HG03139 (cell line): Measurements from ENCODE around the gene LRRC66.

Experiments used
- ATAC-seq: cut with Tn5 transposase; IDR thresholded peaks from one replicate; pipeline ENCODE4 v1.9.1; 2021; ENCODE audit not compliant: unreplicated experiment

LRRC66 gene, protein sequence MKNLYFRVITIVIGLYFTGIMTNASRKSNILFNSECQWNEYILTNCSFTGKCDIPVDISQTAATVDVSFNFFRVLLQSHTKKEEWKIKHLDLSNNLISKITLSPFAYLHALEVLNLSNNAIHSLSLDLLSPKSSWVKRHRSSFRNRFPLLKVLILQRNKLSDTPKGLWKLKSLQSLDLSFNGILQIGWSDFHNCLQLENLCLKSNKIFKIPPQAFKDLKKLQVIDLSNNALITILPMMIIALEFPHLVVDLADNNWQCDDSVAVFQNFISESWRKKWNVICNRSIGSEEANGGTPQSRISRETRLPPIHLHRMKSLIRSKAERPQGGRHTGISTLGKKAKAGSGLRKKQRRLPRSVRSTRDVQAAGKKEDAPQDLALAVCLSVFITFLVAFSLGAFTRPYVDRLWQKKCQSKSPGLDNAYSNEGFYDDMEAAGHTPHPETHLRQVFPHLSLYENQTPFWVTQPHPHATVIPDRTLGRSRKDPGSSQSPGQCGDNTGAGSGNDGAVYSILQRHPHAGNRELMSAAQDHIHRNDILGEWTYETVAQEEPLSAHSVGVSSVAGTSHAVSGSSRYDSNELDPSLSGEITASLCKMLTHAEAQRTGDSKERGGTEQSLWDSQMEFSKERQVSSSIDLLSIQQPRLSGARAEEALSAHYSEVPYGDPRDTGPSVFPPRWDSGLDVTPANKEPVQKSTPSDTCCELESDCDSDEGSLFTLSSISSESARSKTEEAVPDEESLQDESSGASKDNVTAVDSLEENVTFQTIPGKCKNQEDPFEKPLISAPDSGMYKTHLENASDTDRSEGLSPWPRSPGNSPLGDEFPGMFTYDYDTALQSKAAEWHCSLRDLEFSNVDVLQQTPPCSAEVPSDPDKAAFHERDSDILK

DNA sequence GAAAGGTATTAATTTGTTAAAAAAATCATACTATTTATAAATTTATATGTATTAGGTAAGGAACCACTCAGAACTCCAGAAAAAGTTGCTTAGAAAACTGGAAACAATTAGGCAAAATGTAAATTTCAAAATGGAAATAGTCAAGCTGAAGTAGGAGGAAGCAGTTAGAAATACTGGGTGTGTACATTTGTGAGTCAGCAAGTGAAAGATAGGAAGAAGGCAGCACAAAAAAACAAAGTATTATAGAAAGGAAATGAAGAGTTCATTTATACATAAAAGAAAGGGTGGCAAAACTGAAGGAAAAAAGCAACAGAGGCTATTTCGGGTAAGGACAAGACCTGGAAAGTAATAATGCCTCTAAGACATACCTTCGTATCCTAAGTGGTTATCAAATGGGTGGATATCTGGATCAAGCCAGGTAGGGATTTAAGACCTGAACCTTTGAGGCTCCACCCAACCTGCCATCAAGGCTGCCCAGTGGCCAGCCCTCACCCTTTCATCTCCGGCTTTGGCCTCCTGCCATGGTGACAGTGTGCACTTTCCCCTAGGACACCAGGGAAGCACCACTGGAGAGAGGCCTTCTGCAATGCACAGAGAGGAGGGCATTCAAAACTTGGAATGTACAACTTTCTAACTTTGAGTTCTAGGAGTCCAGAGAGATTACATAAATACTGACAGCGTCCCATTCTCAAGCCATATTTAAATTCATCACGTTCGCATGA lies at the start of gene LRRC66:
TSS of gene LRRC66 (minus strand) at position 428 of the 722 bp plus-strand sequence. CDS start 2,750 bp downstream, outside the sequence.
- ATAC-seq = no peak

DNA sequence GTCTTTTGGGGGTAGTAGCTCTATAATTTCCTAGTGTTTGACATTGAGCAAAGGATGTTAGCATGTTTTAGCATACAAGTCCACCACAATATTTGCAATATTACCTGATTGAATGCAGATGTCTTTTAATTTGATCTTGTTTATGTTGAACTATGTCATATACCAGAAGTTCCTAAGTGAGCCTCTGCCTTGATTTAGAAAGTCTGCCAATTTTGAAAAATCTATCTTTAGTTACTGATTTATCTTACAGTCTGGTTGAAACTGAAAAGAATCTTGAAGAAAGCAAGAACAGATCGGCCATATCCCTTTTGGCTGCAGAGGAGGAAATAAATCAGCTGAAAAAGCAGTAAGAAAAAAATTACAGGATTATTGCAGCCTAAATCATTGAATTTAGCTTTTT lies 49.4 kb upstream of the LRRC66 start:
- ATAC-seq = no peak

DNA sequence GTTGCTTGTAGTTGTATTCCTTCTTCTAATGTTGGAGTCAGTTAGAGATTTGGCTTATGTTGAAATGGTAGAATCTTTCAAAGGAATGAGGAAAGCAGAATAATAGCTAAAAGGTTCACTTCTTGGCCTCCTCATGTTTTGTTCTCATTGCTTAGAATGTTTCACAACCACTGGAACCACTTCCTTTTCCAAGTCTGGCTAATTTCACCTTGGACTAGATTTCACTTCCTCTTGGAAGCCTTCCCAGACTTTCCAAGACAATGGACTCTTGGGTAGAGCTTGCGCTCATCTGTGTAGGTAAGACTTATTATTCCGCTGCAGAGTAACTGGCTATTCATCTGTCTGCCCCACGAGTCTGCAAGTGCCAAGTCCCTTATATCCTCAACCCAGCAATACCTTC lies 39.2 kb upstream of the LRRC66 start:
- no peak for ATAC-seq

DNA sequence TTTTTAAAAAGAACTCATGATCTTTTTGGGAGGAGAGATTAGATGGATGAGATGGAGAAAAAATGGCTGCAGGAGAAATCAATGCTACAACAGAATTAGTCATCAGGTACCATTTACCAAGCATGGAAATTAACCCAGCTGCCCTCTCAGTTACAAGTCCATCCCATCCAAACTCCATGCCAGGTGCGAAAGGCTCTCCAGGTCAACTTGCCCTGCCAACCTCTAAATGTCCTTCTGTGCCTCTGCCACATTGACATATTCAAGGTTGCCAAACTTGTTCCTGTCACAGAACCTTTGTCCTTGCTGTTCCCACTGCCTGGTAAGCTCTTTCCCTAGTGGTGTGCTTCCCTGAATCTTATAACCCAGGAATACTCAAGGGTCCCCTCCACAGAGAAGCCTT lies 38.1 kb upstream of the LRRC66 start:
- no peak for ATAC-seq

DNA sequence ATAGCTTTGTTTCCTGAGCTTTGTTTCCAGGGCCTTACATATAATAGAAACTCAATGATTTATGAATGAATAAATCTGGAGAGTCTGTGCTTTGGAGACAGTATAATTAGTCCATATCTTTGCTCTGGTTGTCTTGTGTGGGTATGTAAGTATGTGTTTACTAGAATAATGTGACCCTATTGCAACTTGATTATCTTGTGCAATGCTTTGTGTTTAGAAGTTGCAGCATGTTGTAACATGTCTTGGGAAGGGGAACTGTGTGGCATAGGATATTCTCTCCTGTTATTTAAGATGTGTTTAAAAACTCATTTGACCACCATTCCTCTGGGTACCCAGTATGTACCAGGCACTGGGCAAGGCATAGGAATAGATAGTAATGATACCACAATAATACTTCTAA lies 37.0 kb upstream of the LRRC66 start:
- ATAC-seq = no peak

DNA sequence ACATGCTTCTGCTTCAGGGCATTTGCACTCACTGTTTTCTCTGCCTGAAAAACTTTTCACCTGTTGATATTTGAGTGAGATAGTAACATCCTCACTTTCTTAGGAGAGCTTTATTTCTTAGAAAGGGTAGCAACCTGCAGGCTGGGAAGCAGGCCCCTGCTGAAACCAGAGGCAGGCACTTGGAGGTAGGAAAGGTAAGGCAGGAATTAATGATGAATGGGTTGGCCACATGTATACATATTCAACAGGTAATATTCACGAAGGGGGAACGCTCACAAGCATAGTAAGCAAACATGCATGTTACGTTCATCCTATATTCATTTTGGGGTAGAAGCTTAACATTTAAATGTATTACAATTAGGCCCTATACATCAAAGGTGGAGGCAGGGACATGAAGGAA lies 34.1 kb upstream of the LRRC66 start:
- ATAC-seq = no peak

DNA sequence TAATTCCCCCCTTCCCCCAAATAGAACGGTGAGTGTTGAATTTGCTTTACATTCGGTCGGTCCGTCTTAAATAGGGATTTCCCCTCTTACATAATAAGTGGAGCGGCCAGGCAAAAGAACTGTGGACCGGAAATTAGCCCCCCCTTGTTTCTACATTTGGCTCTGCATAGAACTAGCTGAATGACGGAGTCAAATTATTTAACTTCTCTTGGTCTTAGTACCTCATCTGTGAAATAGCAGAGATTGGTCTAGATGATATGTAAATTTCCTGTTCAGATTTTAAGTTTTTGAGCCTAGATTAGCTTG lies 32.3 kb upstream of the LRRC66 start:
- ATAC-seq = no peak

DNA sequence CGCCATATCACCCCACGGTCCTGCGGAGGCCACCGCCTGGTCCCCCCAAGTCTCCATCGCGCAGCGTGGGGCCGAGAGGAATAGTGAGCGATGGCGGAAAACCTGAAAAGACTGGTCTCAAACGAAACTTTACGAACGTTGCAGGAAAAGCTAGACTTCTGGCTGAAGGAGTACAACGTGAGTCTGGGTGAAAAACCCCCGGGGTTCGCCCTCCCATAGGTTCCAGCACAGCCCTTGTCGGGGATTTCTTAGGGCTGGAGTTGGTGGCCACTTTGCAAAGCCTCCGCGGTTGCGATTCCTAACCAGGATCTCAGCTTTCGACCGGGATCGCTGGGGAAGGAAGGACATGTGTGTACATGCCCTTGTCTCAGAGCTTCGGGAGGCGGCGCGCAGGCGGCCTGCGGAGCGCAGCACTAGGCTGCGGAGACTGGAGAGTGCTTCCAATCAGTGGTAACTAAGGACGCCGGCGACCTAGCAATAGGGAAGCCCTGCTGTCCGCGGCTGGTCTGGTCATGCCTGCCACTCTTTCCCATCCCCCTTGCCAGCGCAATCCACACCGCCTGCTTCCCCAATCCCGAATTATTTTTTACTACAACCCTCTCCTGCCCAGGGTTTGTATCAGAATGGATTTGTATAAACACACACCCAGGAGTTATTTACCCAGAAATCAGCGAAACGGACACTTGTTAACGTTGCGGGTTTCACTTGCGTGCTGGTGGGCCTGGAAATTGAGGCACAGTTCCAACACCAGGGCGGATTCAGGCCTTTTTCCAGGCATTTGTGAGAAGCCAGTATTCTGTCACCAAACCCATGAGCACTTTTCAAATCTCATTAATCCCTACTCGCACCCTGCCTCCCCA lies 31.7 kb upstream of the LRRC66 start:
- peak; percentile 49 for ATAC-seq

DNA sequence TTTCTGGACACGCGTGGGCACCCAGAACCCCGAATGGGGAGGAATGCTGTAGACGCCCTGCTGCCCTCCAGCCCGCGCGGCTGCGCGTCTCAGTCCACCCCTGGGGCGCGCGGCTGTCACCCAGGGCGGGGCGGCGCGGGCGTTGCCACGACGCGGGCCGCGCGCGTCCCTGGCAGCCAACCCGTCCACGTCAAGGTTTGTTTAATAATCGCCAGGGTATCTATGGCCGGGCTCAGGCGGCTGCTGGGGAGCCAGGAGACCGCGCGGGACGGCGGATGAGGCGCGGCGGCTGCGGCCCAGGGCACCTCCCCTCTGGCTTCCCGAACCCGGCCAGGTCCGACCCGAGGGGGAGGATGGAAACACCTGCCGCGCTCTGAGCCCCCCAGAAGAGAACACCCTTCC lies 31.1 kb upstream of the LRRC66 start, which contains the start of gene SPATA18:
TSS of gene SPATA18 (plus strand) at position 92 of the 402 bp plus-strand sequence. CDS start 401 bp downstream, outside the sequence.
- no peak for ATAC-seq

DNA sequence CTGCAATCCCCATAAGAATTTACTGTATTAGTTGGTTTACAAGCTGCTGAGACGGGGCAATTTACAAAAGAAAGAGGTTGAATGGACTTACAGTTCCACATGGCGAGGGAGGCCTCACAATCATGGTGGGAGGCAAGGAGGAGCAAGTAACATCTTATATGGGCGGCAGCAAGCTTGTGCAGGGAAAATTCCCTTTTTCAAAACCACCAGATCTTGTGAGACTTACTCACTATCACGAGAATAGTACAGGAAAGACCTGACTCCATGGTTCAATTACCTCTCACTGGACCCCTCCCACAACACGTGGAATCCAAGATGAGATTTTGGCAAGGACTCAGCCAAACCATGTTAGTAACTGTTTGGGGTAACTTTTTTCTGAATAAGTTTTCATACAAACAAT lies 29.1 kb upstream of the LRRC66 start:
- ATAC-seq = no peak

DNA sequence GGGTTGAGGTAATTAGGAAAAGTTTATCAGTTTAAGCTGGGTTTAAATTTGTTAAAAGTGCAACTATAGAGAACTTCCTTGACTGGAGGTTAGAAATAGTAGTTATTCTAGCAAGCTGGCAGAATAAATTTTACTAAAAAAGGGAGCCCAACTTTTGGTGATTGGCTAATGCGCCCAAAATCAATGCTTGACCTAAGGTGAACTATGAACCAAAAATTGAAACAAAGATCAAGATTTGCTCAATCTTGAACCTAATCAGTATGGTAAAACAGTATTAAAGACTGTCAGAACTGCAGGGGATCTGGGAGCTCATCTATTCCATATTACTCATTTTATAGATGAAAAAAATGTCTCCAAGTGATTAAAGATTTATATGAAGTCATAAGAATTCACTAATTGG lies 24.9 kb upstream of the LRRC66 start:
- ATAC-seq = no peak

DNA sequence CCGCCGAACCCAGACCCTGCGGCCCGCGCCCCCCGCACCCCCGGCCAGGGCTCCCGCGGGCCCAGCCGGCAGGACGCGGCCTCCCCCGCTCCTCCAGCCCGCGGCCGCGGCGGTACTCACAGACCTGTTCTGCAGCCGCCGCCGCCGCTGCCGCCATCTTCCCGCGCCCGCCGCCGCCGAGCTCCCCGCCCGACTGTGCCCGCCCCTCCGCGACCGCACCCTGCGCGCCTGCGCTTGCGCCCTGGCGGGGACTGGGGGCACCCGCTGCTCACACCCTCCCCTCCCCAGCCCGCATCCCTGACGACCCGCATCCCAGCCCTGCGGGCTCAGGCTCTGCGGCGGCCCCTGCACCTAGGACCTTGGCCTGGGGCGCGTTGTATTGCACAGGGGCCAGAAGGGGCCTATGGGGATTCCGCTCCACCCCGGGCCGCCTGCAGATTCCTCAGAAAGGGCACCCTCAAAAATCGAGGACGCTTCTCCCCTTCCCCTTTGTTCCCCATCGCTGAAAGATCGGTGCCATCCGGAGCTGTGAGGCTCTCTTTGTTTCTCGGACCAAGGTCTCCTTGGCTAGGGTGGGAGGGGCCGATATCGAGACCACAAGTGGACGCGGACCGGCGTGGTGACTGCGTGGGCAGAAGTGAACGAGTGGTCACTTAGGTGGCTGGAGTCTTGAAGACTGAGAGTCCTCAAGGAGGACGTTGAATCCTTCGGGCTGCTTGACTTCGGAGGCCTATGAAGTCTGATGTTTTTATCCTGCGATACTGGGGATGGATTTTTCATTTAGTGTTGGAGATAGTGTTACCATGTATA lies 18.1 kb upstream of the LRRC66 start, which contains the start of gene SGCB:
TSS of gene SGCB (minus strand) at position 197 of the 810 bp plus-strand sequence. CDS start at position 157, 40 bp downstream.
- peak; percentile 89 for ATAC-seq

DNA sequence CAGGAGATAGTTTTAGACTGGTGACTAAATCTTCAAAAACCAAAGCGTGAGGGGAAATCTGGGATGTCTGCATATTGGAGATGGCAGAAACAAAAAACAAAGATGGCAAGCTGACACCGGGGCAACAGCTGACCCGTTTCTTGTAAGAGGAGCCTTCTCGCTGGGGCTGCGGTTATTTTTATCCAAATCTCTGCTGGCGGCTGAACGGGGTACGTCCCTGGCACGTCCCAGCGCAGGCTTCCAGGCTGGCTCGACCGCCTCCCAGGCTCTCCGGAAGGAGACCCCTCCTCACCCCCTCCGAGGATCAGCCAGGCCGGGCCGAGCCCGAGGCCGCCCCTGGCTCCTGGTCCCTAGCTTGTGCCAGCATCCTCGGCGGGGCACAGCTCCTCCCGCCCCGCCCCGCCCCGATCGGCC lies 17.5 kb upstream of the LRRC66 start:
- ATAC-seq = peak; percentile 38

DNA sequence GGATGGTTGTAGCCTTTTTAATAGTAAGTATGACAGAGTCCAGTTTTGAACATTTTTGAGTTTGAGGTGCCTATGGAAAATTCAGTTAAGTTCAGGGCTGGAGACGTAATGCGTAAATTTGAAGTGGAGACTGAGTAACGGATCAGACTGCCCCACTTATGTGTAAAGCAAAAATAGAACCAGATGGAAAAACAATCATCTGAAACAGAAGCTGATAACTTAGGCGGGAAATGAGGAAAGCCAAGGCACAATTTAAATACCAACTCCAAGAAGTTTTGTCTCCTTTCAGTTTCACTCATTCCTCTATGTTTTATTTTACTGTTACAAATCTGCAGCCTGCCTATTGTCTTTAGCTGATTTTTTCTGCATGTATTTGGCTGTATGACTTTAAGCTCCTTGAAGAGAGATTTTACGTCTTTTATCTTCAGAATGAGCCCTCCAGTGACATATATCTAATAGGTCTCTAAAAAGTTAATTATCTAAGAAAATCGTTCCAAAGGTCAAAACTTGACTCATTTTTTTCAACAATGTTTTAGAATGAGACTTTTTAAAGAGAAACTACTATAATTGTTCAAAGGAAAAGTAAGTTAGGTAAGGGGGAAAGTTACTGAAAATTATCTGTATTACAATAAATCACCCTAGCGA lies 16.8 kb upstream of the LRRC66 start:
- no peak for ATAC-seq

DNA sequence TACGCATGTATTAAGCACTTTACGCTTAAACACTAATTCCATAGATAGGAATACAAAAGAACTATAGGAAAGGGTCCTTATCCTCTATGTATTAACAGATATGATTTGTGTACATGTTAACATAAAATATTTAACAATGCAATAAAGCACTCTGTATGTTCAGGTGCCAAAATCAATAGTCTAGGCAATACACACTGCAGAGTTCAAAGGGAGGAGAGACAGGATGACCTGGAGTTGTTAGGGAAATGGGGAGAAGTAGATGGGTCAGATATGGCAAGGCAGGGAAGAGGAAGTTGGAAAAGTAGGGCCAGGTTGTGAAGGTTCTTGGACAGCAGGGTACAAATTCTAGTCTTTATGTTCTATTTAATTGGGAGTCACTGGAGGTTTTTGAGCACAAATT lies 15.0 kb upstream of the LRRC66 start:
- ATAC-seq = no peak

DNA sequence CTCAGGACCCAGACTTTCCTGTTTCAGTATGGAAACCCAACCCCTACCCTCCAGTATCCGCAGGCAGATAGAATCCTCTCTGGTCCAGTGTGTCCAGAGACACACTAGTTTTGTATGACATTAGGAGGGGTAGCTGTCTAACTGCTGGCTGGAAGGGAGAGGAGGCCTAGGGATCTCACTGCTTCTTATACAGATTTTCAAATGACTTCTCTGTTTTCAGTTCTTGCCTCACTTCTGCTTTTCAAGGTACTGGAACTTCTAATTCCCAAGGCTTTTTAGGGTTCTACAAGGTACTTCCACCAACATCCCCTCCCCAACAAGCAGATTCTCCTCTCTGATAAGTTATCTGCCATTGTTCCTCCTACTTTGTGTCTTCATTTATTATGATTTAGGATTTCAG lies 11.8 kb upstream of the LRRC66 start:
- no peak for ATAC-seq

DNA sequence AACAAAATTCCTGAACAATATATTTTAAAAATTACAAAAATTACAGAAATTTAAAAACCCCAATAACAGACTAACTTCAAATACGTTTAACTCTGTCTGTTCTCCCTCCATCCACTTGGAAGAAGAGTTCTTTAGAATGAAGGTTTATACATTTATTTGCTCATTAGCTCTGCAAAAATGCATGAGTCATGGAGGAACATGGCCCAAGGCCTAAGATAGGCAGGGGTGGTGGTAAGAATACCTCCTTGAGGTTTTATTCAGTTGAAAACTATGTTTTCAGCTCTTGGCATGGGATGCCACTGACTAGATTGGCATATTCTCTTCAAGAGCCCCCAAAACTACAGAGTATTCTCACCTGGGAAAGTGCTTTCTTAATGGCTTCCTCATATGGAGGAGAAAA lies 8.8 kb upstream of the LRRC66 start:
- no peak for ATAC-seq

DNA sequence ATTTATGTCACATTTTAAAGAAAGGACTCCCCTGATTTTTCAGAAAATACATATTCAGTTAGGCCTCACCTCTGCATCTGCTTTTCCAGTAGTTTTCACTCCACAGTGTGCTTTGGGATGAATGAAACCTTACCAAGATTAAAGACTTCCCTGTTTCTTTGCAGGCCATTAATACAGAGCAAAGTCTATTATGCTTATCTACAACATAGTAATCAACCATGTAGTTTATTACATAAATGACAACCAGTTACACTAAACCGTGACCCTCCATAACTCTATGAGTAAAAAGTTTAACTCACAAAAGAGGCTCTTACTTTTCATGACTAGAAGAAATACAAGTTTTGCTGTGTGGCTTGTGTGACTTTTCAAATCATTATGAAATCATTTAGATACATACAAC lies 2.3 kb downstream of the LRRC66 start:
- ATAC-seq = no peak

DNA sequence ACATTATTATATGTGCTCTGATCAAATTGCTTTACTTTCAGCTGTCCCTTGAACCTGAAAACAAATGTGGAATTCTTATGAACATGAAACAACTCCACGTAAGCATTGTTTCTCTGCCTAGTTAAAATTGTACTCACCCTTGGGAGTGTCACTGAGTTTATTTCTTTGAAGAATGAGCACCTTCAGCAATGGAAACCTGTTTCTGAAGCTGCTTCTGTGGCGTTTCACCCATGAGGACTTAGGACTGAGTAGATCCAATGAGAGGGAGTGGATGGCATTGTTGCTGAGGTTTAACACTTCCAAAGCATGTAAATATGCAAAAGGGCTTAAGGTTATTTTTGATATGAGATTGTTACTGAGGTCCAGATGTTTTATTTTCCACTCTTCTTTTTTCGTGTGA lies 3.2 kb downstream of the LRRC66 start:
- ATAC-seq = no peak
